Measurements from ENCODE around the gene CFAP44.
"Not testable (repeated sequence)": the region's sequence is repeated elsewhere in the genome, so short reads cannot be mapped to it uniquely, and the experiment has no call there.

The CFAP44 gene, protein sequence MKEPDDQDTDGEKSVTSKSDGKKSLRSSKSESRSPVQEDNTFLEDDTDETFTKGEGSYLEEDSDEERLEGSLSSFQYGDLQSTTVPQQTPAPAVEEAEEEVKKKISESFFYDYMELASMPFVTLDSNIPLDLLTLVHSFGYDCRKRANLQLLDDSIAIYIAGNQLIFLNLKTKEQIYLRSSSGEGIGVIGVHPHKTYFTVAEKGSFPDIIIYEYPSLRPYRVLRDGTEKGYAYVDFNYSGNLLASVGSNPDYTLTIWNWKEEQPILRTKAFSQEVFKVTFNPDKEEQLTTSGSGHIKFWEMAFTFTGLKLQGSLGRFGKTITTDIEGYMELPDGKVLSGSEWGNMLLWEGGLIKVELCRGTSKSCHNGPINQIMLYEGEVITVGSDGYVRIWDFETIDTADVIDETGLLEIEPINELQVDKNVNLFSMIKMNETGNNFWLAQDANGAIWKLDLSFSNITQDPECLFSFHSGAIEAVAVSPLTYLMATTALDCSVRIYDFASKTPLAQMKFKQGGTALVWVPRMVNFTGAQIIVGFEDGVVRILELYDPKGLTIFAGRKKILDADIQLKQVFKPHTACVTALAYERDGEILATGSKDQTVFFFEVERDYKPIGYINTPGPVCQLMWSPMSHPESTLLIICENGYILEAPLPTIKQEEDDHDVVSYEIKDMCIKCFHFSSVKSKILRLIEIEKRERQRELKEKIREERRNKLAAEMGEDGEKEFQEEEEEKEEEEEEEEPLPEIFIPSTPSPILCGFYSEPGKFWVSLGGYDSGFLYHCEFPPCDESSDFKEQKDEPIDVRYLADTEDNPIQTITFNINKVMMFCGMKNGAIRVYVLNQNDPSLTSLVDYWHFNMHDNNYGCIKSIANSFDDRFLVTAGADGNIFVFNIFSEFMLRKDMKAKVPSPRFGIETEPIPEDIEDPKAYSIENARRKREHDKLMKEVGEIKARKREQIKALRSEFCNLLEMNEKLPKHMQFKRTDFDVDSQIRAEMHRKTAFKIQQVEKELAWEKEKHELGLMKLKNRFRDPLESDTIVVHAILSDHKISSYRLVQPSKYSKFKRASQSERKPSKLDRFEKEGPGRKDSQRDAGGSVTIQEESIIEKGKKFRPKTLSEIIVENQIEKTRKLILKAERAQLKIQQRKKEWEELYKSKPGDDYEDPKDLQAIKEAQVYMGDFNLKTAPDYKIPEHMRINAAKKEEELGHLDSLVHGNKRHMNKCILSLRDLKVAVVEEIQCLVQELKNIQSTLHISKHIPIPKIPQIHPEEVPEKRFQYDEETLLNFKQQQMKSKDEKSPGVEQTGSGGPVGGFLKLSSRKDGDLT (N-terminal part only)

DNA sequence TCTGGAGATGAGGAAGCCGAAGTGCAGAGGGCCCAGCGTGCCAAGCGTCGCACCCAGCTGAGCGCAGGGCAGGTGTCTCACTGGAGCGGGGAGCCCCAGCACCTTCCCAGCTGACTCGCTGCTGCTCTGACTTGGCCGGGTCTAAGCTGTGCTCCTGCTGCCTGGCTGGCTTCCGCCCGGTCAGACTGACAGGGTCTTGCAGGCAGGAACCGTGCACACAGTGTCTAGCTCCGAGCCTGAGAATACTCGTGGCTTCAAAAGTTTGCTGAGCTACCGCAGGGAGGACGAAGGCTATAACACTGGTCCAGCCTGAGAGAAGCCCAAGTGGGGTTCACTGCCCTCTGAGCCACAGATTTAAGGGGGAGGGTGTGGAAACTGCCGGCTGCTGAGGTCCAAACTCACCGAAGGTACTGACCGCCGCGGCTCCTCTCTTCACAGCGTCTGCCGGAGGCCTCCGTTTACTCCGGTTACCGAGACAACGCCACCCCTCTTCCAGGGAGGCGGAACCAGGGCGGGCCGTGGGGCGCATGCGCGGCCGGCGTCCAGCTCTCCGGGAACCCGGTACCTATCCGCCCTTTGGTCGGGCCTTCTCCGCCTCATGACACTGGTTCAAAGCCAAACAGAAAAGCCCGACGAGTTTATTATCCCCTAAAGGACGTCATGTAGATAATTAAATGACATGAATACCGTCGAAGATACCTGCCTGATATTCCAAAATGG, at the start of gene CFAP44:
Gene CFAP44, minus strand, starts transcription at position 443 of the 720 bp plus-strand sequence. CDS start 7,829 bp downstream, outside the sequence.
- no peak for DNase-seq
- in situ Hi-C loops (cut with MboI; ENCODE audit: low pct_unique_long_range_greater_than_20kb, low sequenced_read_pairs): no loop called here

DNA sequence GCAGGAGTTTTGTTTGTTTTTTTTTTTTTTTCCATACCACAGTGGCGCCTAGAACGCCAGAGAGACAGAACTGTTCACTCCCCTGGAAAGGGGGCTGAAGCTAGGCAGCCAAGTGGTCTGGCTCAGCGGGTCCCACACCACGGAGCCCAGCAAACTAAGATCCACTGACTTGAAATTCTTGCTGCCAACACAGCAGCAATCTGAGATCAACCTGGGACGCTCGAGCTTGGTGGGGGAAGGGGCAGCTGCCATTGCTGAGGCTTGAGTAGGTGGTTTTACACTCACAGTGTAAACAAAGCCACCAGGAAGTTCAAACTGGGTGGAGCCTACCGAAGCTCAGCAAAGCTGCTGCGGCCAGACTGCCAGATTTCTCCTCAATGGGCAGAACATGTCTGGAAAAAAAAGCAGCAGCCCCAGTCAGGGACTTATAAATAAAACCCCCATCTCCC, 43.9 kb upstream of the CFAP44 start:
- in situ Hi-C loops (cut with MboI; ENCODE audit: low pct_unique_long_range_greater_than_20kb, low sequenced_read_pairs): no loop called here
- no peak for DNase-seq

DNA sequence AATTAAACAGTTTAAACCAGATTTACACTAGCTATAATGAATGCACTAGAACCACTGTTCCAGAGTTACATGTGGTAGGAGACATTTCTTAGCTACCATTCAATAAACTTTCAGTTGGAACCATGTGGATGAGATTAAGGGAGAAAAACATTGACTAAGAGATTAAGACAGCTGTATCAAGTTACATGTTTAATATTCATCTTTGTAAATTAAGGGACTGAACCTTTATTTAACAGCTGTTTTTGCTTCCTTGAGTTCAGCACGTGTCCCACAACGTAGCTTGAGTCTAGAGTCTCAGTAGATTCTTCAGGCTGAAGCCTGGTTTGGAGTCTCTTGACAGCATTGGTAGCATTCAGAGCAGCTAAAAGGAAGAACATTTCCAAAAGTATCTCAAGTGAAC, 27.2 kb upstream of the CFAP44 start:
- no peak for DNase-seq
- in situ Hi-C loops (cut with MboI; ENCODE audit: low pct_unique_long_range_greater_than_20kb, low sequenced_read_pairs): no loop called here

DNA sequence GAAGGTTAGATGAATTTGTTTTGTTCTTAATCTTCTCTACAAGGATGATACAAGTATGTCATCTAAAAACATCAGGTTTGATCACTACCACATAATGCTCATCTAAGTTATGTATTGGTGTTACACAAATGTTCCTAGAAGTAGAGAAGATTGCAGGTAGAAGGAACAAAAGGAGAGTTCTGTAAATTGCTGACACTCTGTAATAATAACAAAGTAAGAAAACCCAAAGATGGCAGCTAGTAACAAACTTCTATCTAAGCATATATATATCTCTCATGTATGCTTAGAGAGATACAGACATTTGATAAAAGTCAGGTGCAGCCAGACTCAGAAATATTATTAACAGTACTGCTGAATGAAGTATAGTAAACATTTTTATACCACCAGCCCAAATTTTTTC, 20.2 kb upstream of the CFAP44 start:
- in situ Hi-C loops (cut with MboI; ENCODE audit: low pct_unique_long_range_greater_than_20kb, low sequenced_read_pairs): no loop called here
- DNase-seq: no peak

DNA sequence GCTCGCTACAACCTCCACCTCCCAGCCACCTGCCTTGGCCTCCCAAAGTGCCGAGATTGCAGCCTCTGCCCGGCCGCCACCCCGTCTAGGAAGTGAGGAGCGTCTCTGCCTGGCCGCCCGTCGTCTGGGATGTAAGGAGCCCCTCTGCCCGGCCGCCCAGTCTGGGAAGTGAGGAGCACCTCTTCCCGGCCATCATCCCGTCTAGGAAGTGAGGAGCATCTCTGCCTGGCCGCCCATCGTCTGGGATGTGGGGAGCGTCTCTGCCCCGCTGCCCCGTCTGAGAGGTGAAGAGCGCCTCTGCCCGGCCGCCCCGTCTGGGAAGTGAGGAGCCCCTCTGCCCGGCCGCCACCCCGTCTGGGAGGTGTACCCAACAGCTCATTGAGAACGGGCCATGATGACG, 17.3 kb upstream of the CFAP44 start:
- DNase-seq; in situ Hi-C loops (cut with MboI; ENCODE audit: low pct_unique_long_range_greater_than_20kb, low sequenced_read_pairs): not testable (repeated sequence)

DNA sequence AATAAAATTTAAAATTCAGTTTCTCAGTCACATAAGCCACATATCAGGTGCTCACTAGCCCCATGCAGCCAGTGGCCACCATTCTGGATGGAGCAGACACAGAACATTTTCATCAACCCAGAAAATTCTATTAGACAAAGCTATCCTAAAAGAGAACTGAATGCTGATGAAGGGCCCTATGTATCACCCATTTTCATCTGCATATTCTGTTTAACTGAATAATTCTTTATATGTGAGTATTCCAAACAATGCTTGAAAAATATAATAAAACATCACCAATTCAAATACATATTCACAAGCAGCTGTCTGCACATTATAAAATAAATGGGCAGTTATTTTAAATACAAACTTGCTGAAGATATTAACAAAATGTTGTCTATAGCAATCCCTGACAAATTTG, 14.2 kb upstream of the CFAP44 start:
- DNase-seq: no peak
- in situ Hi-C loops (cut with MboI; ENCODE audit: low pct_unique_long_range_greater_than_20kb, low sequenced_read_pairs): no loop called here

DNA sequence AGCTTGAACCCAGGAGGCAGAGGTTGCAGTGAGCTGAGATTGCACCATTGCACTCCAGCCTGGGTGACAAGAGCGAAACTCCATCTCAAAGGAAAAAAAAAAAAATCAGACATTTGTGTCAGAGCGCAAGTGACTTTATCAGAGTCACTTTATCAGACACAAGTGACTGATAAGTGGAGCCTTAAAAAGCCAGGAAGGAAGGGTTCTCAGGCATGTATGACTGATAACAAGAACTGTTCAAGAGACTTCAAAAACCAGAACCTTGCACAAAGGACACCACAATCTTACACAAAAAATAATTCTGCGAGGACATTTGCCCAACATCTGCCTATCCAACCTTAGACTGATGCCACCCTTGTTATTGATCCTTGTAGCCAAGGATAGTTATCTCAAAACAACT, 13.3 kb upstream of the CFAP44 start:
- DNase-seq: no peak
- in situ Hi-C loops (cut with MboI; ENCODE audit: low pct_unique_long_range_greater_than_20kb, low sequenced_read_pairs): no loop called here

DNA sequence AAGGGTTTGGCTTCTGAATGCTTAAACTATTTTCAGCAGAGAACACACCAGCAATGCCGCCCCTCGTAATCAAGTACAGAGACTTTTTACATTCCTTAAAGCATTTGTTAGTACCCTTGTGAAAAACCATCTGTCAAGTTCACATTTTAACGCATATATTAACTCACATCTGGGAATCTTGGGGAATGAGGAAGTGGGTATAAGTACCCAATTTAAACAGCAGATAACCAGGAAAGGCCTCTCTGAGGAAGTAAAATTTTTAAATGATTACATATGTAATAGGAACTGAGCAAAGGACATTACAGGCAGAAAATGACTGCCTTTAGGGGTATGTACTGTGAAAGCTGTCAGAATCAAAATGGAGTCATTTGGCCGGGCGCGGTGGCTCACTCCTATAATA, 12.8 kb upstream of the CFAP44 start:
- DNase-seq: peak; percentile 20
- in situ Hi-C loops (cut with MboI; ENCODE audit: low pct_unique_long_range_greater_than_20kb, low sequenced_read_pairs): no loop called here

DNA sequence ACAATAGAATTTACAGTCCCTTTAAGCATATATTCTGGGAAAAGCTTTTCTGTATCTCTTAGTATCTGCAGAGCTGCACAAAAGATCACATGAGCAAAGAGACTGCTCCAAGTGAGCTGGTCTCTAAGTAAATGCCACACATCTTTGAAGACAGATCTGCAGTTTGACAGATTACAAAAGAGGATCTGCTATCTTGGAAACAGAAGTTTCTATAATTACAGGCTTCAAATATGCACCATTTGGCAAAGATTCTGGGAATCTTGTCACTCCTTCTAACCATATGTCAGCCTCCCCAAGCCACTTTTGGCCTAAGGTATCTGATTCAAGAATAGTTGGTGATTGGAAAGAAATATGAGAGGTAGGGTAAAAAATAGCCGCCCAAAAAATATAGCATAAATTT, 9.6 kb upstream of the CFAP44 start:
- no peak for DNase-seq
- in situ Hi-C loops (cut with MboI; ENCODE audit: low pct_unique_long_range_greater_than_20kb, low sequenced_read_pairs): no loop called here

DNA sequence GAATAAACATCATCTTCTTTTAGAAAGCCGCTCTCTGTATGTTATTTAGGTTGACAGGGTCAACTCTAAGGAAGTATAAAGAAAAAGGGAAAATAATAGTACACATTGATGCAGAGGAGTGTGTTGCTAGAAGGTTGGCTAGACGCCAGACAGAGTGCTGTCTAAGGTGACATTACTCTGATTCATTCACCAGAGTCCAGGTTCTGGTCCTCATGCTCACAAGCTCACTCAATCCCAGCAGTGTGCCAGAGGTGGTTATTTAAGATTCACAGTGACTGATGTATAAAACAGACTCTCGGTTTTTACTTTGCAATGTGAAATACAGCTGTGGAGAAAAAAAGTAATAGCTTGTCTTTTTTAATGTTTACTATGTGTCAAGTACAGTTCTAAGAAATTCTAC, 1.7 kb downstream of the CFAP44 start:
- in situ Hi-C loops (cut with MboI; ENCODE audit: low pct_unique_long_range_greater_than_20kb, low sequenced_read_pairs): no loop called here

DNA sequence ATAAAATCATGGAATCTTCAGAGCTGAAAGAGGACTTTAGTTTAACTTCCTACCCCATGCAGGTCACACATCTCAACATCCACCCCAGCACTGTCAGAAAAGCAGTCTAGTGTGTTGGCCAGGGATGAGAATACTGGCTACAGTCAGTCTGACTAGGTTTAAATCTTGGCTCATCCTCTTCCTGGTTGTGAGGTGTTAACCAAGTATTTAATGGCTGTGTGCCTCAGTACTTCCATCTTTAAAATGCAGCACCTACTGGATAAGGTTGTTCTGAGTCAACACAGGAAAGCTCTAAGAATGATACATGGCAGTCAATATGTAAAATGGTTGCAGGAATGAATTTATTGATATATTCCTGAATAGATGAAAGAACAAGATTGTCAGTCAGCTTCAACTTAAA, 3.1 kb downstream of the CFAP44 start:
- DNase-seq: no peak
- in situ Hi-C loops (cut with MboI; ENCODE audit: low pct_unique_long_range_greater_than_20kb, low sequenced_read_pairs): no loop called here

More for the DNA sequence above, 1.7 kb downstream of the CFAP44 start:
- no peak for DNase-seq

DNA sequence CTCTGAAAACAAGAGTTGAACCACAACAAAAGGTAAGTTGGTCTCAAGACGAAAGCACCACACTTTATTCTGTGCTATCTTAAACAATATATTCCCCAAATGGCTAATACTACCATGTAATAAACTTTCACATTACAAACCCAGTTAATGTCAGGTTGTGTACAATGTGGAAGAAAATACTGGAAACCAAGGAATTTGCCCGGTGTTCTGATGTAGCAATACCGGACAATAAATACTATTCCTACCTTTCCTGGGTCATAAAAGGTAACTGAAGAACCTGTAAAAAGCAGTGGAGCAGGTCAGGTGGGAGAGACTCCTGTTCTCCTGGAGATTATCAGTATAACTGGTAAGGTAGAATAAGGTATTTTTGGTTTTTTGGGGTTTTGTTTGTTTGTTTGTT, 3.9 kb downstream of the CFAP44 start:
- DNase-seq: no peak
- in situ Hi-C loops (cut with MboI; ENCODE audit: low pct_unique_long_range_greater_than_20kb, low sequenced_read_pairs): no loop called here

DNA sequence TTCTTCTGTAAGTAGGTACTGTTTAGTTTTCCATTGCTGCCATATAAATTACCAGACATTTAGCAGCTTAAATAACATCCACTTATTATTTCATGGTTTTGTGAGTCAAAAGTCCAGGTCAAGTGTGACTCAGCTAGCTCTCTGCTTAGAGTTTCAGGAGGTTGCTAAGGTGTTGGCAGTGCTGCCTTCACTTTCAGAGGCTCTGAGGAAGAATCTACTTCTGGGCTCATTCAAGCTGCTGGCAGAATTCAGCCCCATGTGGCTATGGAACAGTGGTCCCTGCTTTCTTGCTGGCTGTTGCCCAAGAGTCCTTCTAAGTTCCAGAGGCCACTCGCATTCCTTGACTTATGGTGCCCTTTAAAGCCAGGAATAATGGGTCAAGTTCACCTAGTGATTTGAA, 4.5 kb downstream of the CFAP44 start:
- DNase-seq: no peak
- in situ Hi-C loops (cut with MboI; ENCODE audit: low pct_unique_long_range_greater_than_20kb, low sequenced_read_pairs): no loop called here

DNA sequence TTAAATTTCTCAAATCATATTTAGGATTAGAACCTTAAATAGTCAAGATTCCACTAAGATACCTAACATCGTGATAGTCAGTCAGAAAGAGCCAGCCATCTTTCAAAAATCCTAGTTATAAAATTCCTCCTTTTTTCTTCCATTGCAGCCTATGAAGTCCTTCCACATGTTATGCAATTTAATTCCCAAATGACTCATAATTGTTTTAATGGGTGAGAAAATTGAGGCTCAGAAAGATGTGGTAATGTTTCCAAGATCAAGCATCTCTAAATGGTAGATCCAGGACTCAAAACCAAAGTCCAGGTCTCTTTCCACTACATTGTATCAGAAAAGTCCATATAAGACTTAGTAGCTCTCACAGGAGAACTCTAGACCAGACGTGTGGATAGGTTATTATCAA, 9.5 kb downstream of the CFAP44 start:
- in situ Hi-C loops (cut with MboI; ENCODE audit: low pct_unique_long_range_greater_than_20kb, low sequenced_read_pairs): no loop called here
- no peak for DNase-seq

DNA sequence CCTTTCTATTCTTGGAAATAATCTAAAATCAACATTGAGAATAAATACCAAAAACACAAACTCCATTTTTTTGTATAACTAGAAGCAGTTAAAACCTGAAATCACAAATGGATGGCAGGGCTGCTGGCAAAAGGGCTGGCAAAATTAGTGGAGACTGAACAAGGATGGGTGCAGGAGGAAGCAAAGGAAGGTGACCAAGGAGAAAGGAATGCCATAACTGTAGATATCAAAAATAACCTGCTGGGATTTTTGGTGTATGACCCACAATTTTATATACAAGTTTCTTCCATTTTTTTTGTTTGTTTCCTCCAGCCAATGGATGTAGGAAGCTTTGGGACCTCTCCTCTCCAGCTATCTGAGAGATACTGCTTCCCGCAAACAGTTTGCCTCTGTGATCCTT, 12.7 kb downstream of the CFAP44 start:
- DNase-seq: no peak
- in situ Hi-C loops (cut with MboI; ENCODE audit: low pct_unique_long_range_greater_than_20kb, low sequenced_read_pairs): no loop called here

DNA sequence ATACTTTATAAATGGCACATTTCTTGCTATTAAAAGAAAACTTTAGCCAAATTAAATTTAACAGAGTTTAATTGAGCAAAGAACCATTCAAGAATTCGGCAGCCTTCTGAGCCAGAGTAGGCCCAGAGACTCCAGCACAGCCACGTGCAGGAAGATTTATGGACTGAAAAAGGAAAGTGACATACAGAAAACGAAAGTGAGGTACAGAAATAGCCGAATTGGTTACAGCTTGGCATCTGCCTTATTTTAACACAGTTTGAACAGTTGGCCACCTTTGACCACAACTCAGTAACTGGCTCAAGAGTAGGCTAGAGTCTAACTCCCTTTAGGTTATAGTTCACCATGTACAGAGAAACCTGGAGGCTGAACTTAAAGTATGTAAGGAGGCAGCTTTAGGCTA, 17.6 kb downstream of the CFAP44 start:
- in situ Hi-C loops (cut with MboI; ENCODE audit: low pct_unique_long_range_greater_than_20kb, low sequenced_read_pairs): no loop called here

DNA sequence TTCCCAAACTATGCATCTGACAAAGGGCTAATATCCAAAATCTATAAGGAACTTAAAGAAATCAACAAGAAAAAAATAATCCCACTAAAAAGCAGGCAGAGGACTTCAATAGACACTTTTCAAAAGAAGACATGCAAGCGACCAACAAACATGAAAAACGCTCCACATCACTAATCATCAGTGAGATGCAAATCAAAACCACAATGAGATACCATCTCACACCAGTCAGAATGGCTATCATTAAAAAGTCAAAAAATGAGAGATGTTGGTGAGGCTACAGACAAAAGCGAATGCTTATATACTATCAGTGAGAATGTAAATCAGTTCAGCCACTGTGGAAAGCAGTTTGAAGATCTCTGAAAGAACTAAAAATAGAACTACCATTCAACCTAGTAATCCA, 20.2 kb downstream of the CFAP44 start:
- no peak for DNase-seq

More for the DNA sequence above, 17.6 kb downstream of the CFAP44 start:
- DNase-seq: no peak

DNA sequence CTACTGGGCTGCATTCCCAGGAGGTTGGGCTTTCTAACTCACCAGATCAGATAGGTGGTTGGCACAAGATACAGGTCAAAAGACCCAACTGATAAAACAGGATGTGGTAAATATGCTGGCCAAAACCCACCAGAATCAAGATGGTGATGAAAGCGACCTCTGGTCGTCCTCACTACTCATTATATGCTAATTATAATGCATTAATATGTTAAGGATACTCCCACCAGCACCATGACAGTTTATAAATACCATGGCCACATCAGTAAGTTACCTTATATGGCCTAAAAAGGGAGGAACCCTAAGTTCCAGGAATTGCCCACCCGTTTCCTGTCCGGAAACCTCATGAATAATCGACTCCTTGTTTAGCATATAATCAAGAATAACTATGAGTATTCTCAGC, 31.6 kb downstream of the CFAP44 start:
- DNase-seq: peak; percentile 6
- in situ Hi-C loops (cut with MboI; ENCODE audit: low pct_unique_long_range_greater_than_20kb, low sequenced_read_pairs): no loop called here

More for the DNA sequence above, 20.2 kb downstream of the CFAP44 start:
- in situ Hi-C loops (cut with MboI; ENCODE audit: low pct_unique_long_range_greater_than_20kb, low sequenced_read_pairs): no loop called here

DNA sequence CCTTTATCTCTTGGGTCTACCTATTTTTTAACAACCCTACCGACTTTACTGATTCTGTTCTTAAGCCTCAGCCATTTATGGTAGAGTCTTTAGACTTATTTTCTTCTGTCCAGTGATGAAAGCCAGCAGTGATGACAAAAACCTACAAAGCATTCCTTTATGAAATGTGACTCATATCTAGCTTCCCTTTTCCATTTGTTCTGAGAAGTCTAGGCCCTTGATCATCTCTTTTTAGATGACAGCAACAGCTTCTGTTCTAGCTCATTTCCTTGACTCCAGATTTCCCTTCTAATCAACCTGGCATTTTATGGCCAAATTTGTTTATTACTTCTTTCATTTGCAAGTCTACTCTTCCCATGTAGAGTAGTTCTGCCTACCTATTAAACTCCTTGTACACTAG, 36.1 kb downstream of the CFAP44 start:
- DNase-seq: peak; percentile 3
- in situ Hi-C loops (cut with MboI; ENCODE audit: low pct_unique_long_range_greater_than_20kb, low sequenced_read_pairs): no loop called here
